Measurements from ENCODE around the gene ZNF804B. TPM values are rescaled to one million over a fixed set of nuclear protein-coding genes. Genes with fewer than 3 reads are reported as not detected.

ZNF804B gene
- total RNA-seq, 1 experiment from 2014 or later, result not detected

GRCh38 chr7:89264126-89264525 lies 504.6 kb downstream of the ZNF804B start:
- no peak for DNase-seq
- H3K4me3 Mint-ChIP-seq, result no peak overlapping the region

More at GRCh38 chr7:89264126-89264525, 504.6 kb downstream of the ZNF804B start:
- no peak overlapping the region for H3K18ac ChIP-seq (ENCODE audit: insufficient read length, low read depth, low read length)
- no peak overlapping the region for H2BK12ac ChIP-seq (ENCODE audit: insufficient read length, low read depth, low read length)
- H3T11ph ChIP-seq (ENCODE audit: low read length), result no peak overlapping the region
- H3K4me2 ChIP-seq (ENCODE audit: insufficient read depth, insufficient read length, low read length), result no peak overlapping the region
- no peak overlapping the region for H2BK5ac ChIP-seq (ENCODE audit: insufficient read length, low read length)
- no peaks in the 10 kb centered on the region for H3K79me2 ChIP-seq (ENCODE audit: insufficient read depth, low read length)
- no peaks in the 10 kb centered on the region for H3K79me1 ChIP-seq (ENCODE audit: insufficient read depth, low read depth, low read length, poor library complexity, severe bottlenecking)
- no peak overlapping the region for H2BK20ac ChIP-seq (ENCODE audit: low read depth, low read length, poor library complexity, severe bottlenecking)
- H4K5ac ChIP-seq (ENCODE audit: insufficient read length, low read depth, low read length), result no peak overlapping the region
- H2BK120ac ChIP-seq (ENCODE audit: low read depth, low read length, poor library complexity, severe bottlenecking), result no peak overlapping the region
- H3K4me1 ChIP-seq (ENCODE audit: insufficient read depth, low read length), result no peaks in the 10 kb centered on the region; the same call in 1 of the 2 replicates
- no peaks in the 10 kb centered on the region for H4K20me1 ChIP-seq (ENCODE audit: control insufficient read depth, insufficient read depth, insufficient read length)
- H4K91ac ChIP-seq (ENCODE audit: insufficient read length, low read depth, low read length), result no peak overlapping the region
- H3K4ac ChIP-seq (ENCODE audit: low read depth, low read length), result no peak overlapping the region
- Mint-ChIP-seq H3K9me3 (no peaks in the 10 kb centered on the region), H3K4me1 (peaks cover 2% of the 10 kb centered on the region in 2 experiments; a peak in 2 of 4 replicates), H3K36me3 (ENCODE audit: insufficient read depth in 1 of 3, low read depth in 3 of 3) (no peaks in the 10 kb centered on the region), H3K27me3 (ENCODE audit: low read depth) (0 out of 2 replicates have a peak, but pooled peaks cover 2% of the 10 kb centered on the region), H3K27ac (no peak overlapping the region)
- TF ChIP-seq CTCF (conservative IDR thresholded peaks at IDR 0.05), result no peak
- H3K56ac ChIP-seq (ENCODE audit: insufficient read length, low read depth, low read length), result no peak overlapping the region
- H3K23me2 ChIP-seq (ENCODE audit: insufficient read length, low read depth, low read length, poor library complexity, severe bottlenecking), result no peaks in the 10 kb centered on the region
- no peak overlapping the region for H4K8ac ChIP-seq (replicated peaks; ENCODE audit: insufficient read length, low read depth, low read length)
- no peaks in the 10 kb centered on the region for H3K9me3 ChIP-seq (ENCODE audit: control insufficient read depth, low read depth, low read length)
- no peaks in the 10 kb centered on the region for H3K27me3 ChIP-seq (ENCODE audit: insufficient read depth, low read length)
- H2BK15ac ChIP-seq (ENCODE audit: low read depth, low read length), result no peak overlapping the region
- H3K9ac ChIP-seq (ENCODE audit: extremely low read depth, insufficient read length, low read length), result no peak overlapping the region
- no peak overlapping the region for H3K23ac ChIP-seq (ENCODE audit: insufficient read length, low read depth, low read length)
- H3K27ac ChIP-seq (ENCODE audit: insufficient read length, low read depth, low read length), result no peak overlapping the region
- H3K14ac ChIP-seq (ENCODE audit: insufficient read depth, low read length), result no peak overlapping the region
- H2AK5ac ChIP-seq (ENCODE audit: insufficient read length, low read length), result no peak overlapping the region
- H2AFZ ChIP-seq (ENCODE audit: low read length), result no peak overlapping the region
- no CpG with 5 or more reads among the region's 4 CpGs for whole genome bisulfite sequencing (ENCODE audit: extremely low coverage, insufficient read length, low lambda C conversion rate)

All from H9 (cell line).